Natural killer cell treated with Interleukin-12 subunit alpha and Interleukin-12 subunit beta and Interleukin-15 and Interleukin-18, amount 100 ng/mL, for 72 hours (primary cell): ENCODE measurements around the gene ANO9. TPM values are rescaled to one million over a fixed set of nuclear protein-coding genes. Genes with fewer than 3 reads are reported as not detected.

Experiments
- ATAC-seq, 2 donors: fragments of 150-1000 bp; cut with Tn5 transposase in 1 of 2; sonication (Bioruptor Pico), chemical (Tn5 transposase) in 1 of 2; 2 replicates each; pipeline ENCODE4 v1.10.0; 2021
- DNase-seq: peaks from one replicate; pipeline ENCODE4 v3.0.0; 2022; ENCODE audit warnings: low spot score
- H3K27ac Mint-ChIP-seq, 2 donors: 1 replicate in 1 of 2; 2 replicates in 1 of 2; pipeline ENCODE4 v1.8.0; 2022; ENCODE audit warnings: mixed read lengths in 2 of 2, mild to moderate bottlenecking in 1 of 2, moderate library complexity in 1 of 2
- H3K27me3 Mint-ChIP-seq, 2 donors: 1 replicate in 1 of 2; 2 replicates in 1 of 2; pipeline ENCODE4 v1.8.0; 2022; ENCODE audit warnings: mixed read lengths in 2 of 2
- H3K36me3 Mint-ChIP-seq: one replicate; pipeline ENCODE4 v1.8.0; 2022; ENCODE audit warnings: mixed read lengths
- H3K4me1 Mint-ChIP-seq, 2 donors: 1 replicate in 1 of 2; 2 replicates in 1 of 2; pipeline ENCODE4 v1.8.0; 2022; ENCODE audit warnings: low read depth in 2 of 2, mixed read lengths in 2 of 2, mild to moderate bottlenecking in 1 of 2
- H3K4me3 Mint-ChIP-seq: one replicate; pipeline ENCODE4 v1.8.0; 2022; ENCODE audit warnings: mixed read lengths
- H3K9me3 Mint-ChIP-seq: 2 replicates; pipeline ENCODE4 v1.8.0; 2022; ENCODE audit warnings: mixed read lengths
- total RNA-seq, 2 donors: library from RNA; stranded (reverse); gene quantifications; one replicate each; pipeline ENCODE4 v1.2.3, GENCODE V29; 2022

Gene ANO9
- total RNA-seq, 2 donors from 2014 or later: 2.4 to 6.7 TPM

DNA sequence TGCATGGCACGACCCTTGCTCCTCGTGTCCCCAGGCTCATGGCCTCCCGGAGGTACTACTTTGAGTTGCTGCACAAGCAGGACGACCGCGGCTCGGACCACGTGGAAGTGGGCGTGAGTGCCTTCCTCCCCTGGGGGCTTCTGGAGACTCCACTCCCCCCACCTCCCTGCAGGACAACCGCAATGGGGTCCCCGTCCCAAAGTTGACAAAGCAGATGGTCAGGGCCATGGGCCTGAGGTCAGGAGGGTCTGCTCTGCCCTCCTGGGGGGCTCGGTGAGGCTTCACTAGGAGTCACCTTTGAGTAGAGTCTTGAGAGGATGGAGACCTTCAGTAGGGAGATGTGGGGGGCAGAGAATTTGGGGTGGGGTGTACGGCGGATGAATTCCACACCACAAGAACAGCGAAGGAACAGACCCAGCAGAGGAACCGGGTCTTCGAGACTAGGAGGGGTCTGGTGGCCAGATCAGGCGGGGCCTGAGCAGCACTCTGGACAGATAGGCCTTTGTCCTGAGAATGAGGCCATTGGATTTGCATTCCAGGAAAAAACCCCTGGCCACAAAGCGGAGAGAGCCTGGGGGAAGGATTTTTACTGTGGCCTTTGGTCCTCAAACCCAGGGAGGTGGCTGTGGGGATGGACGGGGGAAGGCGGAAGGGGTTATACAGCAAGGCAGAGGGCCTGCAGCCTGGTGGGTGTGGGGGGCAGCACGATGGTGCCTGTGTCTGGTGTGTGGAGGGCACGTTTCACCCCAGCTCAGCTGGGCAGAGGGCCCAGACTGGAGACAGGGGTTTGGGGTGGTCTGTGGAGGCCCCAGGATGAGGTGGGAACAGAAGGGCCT is 67.9 kb downstream of the ANO9 start:
- peaks cover 0 to 14% of the 10 kb centered on the region in 2 donors for H3K4me1 Mint-ChIP-seq
- no peak overlapping the region for H3K4me3 Mint-ChIP-seq
- ATAC-seq (no peak), DNase-seq (no peak)
- H3K27ac Mint-ChIP-seq: peak overlapping the region; percentile 10 to 67
- H3K36me3 Mint-ChIP-seq: no peaks in the 10 kb centered on the region
- H3K9me3 Mint-ChIP-seq: no peaks in the 10 kb centered on the region
- peaks cover 0 to 11% of the 10 kb centered on the region in 2 donors for H3K27me3 Mint-ChIP-seq

DNA sequence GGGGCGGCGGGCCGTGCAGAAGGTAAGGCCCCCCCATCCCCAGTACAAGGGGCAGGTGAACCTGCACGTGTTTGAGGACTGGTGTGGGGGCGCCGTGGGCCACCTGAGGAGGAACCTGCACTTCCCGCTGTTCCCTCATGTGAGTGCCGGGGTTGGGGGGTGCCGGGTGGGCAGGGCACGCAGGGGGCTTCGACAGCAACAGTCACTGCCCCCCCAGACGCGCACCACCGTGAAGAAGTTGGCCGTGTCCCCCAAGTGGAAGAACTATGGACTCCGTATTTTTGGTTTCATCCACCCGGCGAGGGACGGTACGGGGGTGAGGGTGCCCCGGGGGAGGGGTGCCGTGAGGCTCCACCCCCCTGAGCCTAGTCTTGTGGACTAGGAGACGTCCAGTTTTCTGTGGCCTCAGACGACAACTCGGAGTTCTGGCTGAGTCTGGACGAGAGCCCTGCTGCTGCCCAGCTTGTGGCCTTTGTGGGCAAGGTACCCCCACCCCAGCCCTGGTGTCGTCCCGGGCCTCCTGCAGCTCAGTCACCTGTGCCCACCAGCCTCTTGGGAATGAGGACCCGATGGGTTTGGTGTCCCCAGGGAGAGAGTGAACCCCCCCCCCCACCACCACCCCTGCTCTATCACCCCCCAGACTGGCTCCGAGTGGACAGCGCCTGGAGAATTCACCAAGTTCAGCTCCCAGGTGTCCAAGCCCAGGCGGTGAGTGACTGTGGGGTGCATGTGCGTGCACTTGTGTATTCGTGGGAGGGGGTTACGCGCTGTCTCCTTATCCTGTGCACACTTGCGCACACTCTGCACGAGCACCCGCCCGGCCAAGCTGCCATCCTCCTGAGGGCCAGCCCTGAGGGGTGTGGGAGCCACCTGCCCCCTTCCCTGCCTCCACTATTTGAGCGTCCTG is 68.7 kb downstream of the ANO9 start:
- H3K27ac Mint-ChIP-seq: no peak overlapping the region
- no peak for DNase-seq
- peaks cover 8 to 10% of the 10 kb centered on the region in 2 donors for H3K27me3 Mint-ChIP-seq
- no peak for ATAC-seq
- H3K4me1 Mint-ChIP-seq: peaks cover 7 to 18% of the 10 kb centered on the region in 2 donors
- H3K36me3 Mint-ChIP-seq: no peaks in the 10 kb centered on the region
- no peaks in the 10 kb centered on the region for H3K9me3 Mint-ChIP-seq
- no peak overlapping the region for H3K4me3 Mint-ChIP-seq

DNA sequence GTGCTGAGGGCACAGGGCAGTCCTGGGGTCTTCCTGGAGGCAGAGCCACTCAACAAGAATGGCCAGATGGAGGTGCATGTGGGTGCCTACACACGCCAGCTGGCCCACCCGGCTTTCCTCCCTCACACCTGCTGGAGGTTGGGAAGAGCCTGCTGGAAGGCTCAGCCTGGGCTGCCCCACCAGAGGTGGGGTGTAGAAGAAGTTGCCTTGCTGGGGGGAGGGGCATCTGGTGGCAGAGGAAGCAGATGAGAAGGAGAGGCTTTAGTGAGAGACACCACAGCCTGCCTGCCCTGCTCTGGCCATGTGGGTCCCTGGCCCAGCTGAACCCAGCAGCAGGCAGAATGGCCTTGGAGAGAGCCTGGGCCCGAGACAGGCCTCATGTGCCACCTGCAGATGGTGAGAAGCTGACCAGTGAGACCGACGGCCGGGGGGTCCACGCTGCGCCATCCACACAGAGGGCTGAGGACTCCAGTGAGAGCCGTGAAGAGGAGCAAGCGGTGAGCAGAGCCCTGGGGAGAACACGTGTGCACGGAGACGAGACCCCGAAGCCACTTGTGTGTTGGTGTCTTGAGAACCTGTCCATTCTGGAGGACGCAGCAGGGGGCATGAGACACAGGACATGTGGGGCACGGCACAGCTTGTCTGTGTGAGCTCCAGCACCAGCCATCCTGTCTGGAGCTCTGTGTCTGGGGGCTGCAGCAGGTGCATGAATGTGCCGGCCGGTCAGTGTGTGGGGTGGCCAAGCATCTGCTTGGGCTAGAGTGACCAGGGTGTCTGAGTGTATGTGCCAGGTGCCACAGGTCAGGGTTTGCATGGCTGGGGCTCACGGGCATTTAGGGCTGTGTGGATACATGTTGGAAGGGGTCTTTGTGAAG is 69.9 kb downstream of the ANO9 start:
- H3K4me3 Mint-ChIP-seq: no peak overlapping the region
- H3K9me3 Mint-ChIP-seq: no peaks in the 10 kb centered on the region
- peaks cover 14 to 19% of the 10 kb centered on the region in 2 donors for H3K27me3 Mint-ChIP-seq
- H3K4me1 Mint-ChIP-seq: peaks cover 18 to 26% of the 10 kb centered on the region in 2 donors
- DNase-seq: peak; percentile 50
- H3K36me3 Mint-ChIP-seq: no peaks in the 10 kb centered on the region
- peak in 1 of 2 donors; percentile 4 for ATAC-seq
- no peak overlapping the region for H3K27ac Mint-ChIP-seq

DNA sequence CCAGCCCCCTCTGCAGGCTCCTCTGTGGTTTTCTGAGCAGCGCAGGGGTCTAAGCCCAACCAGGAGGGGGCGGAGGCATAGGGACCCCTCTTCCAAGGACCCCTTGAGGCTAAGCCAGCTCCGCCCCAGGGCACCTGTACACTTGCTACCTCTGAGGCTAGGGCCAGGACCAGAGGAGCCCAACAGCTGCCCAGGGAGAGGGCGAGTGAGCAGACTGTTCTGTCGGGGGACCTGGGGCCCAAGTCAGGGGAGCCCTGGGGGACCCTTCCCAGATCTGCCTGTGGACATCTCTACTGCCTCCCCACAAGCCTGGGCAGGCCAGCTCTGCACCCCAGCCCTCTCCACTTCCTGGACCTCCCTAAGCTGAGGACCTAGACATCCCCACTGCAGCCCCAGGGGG is 70.8 kb downstream of the ANO9 start:
- H3K27ac Mint-ChIP-seq: no peak overlapping the region
- no peaks in the 10 kb centered on the region for H3K9me3 Mint-ChIP-seq
- H3K27me3 Mint-ChIP-seq: peaks cover 14 to 21% of the 10 kb centered on the region in 2 donors
- H3K4me3 Mint-ChIP-seq: no peak overlapping the region
- H3K4me1 Mint-ChIP-seq: peaks cover 18 to 26% of the 10 kb centered on the region in 2 donors
- ATAC-seq (no peak), DNase-seq (peak; percentile 34)
- H3K36me3 Mint-ChIP-seq: no peaks in the 10 kb centered on the region

DNA sequence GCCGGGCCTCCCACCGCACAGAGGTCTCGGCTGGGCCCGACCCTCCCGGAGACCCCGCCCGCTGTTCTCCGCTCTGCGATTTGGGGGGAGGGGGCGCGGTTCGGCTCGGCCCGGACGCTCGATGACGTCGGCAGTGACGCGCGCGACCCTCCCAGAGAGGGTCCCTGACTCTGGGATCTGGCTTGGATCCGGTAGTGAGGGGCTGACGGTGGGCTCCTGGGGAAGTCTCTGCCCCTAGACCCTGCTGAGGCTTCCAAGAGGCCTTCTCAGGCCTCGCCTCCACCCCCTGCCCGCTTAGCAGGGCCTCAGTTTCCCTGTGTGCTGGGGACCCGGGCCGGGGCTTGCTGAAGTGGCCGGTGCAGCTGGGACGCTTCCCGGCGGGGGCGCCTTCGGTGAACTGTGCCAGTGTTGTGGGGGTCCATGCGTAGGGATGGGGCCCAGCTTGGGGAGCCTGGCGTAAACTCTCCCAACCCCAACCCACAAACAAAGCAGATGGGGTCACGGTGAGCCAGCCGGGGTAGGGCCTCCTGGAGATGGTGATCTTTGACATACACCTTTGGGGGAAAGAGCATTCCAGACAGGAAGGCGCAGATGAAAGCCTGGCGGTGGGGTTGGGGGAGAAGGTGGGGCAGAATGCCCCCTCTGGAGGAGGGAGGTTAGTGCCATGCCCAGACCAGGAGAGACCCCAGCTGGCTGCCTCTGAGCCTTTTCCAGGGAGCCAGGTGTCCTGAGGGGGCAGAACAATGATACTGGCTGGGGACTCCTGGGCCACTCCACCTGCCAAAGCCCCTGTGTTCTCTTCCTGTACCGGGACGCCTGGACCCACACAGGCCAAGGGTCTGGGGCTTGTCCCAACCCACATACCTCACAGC is 71.5 kb downstream of the ANO9 start:
- Mint-ChIP-seq H3K36me3 (no peaks in the 10 kb centered on the region), H3K27me3 (peaks cover 14 to 21% of the 10 kb centered on the region in 2 donors), H3K4me3 (peak overlapping the region; percentile 17), H3K9me3 (no peaks in the 10 kb centered on the region), H3K4me1 (peaks cover 18 to 26% of the 10 kb centered on the region in 2 donors), H3K27ac (no peak overlapping the region)
- peak; percentile 58 for DNase-seq
- ATAC-seq: no peak

DNA sequence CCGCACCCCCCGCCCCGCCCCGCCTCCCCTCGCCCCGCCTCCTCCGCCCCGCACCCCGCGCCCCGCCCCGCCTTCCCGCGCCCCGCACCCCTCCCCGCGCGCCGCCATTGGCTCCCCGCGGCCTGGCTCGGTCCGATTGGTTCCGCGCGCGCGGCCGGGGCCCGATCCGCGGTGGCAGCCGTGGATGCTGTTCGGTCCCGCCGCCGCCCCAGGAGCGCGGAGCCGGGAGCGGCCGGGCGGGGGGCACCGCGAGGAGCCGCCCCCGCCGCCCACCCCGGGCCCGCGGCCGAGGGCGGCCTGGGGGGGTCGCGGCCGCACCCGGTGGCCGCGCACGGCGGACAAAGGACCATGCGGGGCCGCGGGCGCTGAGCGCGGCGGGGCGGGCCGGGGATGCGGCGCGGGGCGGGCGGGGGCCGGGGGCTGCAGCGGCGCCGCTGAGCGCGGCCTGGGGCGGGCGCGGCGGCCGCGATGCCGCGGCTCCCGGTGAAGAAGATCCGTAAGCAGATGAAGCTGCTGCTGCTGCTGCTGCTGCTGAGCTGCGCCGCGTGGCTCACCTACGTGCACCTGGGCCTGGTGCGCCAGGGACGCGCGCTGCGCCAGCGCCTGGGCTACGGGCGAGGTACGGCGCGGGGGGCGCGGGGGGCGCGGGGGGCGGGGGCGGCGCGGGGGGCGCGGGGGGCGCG is 72.3 kb downstream of the ANO9 start, which contains the start of gene B4GALNT4:
B4GALNT4 (plus strand) TSS at position 164 of the 683 bp plus-strand sequence; CDS start at position 469, 305 bp downstream.
- no peaks in the 10 kb centered on the region for H3K9me3 Mint-ChIP-seq
- ATAC-seq: no peak
- peak within 1 kb of the TSS; percentile 82 for H3K4me3 Mint-ChIP-seq
- H3K27me3 Mint-ChIP-seq: peaks cover 14 to 21% of the 10 kb centered on the region in 2 donors
- H3K4me1 Mint-ChIP-seq: peaks cover 18 to 28% of the 10 kb centered on the region in 2 donors
- no peaks in the 10 kb centered on the region for H3K36me3 Mint-ChIP-seq
- no peak within 1 kb of the TSS for H3K27ac Mint-ChIP-seq
- DNase-seq: no peak

DNA sequence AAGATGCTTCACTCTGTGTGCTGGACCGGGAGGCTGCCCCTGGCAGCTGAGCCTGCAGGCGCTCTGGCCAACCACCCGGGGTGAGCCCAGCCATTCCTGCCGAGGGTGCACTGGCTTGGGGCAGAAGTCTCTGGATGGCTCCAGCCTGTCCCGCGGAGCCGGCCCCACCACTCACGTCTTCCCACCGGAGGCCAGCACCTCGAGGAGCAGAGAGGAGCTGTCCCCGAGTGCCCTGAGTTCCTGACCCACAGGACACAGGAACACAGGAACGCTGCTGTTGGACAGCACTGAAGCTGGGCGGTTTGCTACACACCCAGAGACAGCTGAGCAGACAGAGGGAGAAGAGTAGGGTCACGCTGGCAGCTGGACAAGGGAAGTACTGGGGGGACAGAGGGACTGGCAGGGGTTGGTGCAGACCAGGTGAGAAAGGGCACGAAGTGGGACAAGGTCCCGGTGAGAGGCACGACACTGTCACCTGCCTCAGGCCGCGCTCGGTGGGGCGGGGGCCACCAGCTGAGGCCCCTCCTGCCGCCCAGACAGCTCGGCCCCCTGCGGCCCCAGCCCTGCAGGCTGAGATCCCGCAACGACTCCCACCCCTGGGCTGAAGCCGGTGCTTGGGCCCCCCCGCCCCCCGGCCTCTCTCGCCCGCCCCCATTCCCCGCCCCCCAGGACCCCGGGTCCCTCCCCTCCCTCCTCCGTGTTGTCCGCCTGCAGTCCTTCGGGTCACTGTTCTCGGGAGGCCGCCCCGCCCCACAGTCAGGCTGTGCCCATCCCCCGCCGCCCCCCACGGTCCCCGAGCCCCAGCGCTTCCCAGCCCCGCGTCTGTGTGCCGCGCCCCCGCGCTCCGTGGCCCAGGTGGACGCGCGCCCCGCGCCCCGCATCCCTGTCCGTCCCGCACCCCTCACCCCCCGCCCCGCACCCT is 73.1 kb downstream of the ANO9 start:
- Mint-ChIP-seq H3K4me3 (peak overlapping the region; percentile 82), H3K9me3 (no peaks in the 10 kb centered on the region), H3K27ac (no peak overlapping the region), H3K27me3 (peaks cover 14 to 21% of the 10 kb centered on the region in 2 donors), H3K4me1 (peaks cover 24 to 28% of the 10 kb centered on the region in 2 donors), H3K36me3 (no peaks in the 10 kb centered on the region)
- ATAC-seq (no peak), DNase-seq (peak; percentile 44)

DNA sequence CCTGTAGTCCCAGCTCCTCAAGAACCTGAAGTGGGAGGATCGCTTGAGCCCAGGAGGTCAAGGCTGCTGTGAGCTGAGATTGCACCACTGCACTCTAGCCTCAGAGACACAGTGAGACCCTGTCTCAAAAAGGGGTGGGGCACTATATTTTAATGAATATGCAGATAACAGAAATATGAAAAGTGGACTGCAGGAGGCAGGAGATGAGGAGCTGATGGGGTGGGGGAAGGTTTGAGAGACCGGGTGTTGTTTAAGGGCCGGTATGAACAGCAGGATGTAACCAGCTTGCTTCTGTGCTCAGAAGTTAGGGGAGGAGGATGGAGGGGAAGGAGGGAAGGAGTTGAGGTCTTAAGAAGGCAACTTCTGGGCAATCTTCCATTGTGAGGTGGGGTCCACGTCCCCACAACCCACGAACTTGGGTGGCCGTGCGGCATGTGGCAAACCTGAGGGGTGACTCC is 73.8 kb downstream of the ANO9 start:
- H3K36me3 Mint-ChIP-seq: no peaks in the 10 kb centered on the region
- no peak for ATAC-seq
- H3K9me3 Mint-ChIP-seq: no peaks in the 10 kb centered on the region
- peak overlapping the region in 1 of 2 donors; percentile 33 for H3K27ac Mint-ChIP-seq
- H3K27me3 Mint-ChIP-seq: peaks cover 14 to 21% of the 10 kb centered on the region in 2 donors
- peak overlapping the region; percentile 42 for H3K4me3 Mint-ChIP-seq
- no peak for DNase-seq
- H3K4me1 Mint-ChIP-seq: peaks cover 24 to 28% of the 10 kb centered on the region in 2 donors

Other genes starting within 250 kb of the ANO9 start
- not detected for gene SCGB1C1, start 248.9 kb downstream of the ANO9 start, total RNA-seq
- gene BET1L, start 234.6 kb downstream of the ANO9 start, total RNA-seq: 10 to 100 TPM; 43.6 to 51.4 TPM
- 100 to 1,000 TPM; 130 to 148 TPM for gene RIC8A, start 234.3 kb downstream of the ANO9 start, total RNA-seq
- gene SIRT3, start 205.7 kb downstream of the ANO9 start, total RNA-seq: 10 to 100 TPM; 13.7 to 16.3 TPM
- gene PSMD13, start 205.0 kb downstream of the ANO9 start, total RNA-seq: 100 to 1,000 TPM; 204 to 263 TPM
- 1 to 10 TPM in 1 of 2 donors, under 1 TPM in 1; 0.26 to 1.2 TPM for gene NLRP6, start 163.6 kb downstream of the ANO9 start, total RNA-seq
- gene PGGHG, start 152.9 kb downstream of the ANO9 start, total RNA-seq: 10 to 100 TPM; 17.0 to 24.9 TPM
- gene IFITM5, start 142.5 kb downstream of the ANO9 start, total RNA-seq: not detected
- gene IFITM2, start 134.2 kb downstream of the ANO9 start, total RNA-seq: 100 to 1,000 TPM in 1 of 2 donors, 10 to 100 TPM in 1; 87.9 to 171 TPM
- 10 to 100 TPM; 58.1 to 71.0 TPM for gene IFITM1, start 128.0 kb downstream of the ANO9 start, total RNA-seq
- gene IFITM3, start 121.2 kb downstream of the ANO9 start, total RNA-seq: 10 to 100 TPM; 28.2 to 29.8 TPM
- gene B4GALNT4, start 72.5 kb downstream of the ANO9 start, total RNA-seq: under 1 TPM in 1 of 2 donors, not detected in 1; 0.50 TPM
- not detected for gene PKP3, start 47.8 kb downstream of the ANO9 start, total RNA-seq
- gene SIGIRR, start 27.0 kb downstream of the ANO9 start, total RNA-seq: 10 to 100 TPM; 39.0 to 44.9 TPM
- gene PTDSS2, start 8.3 kb upstream of the ANO9 start, total RNA-seq: 10 to 100 TPM; 20.6 to 56.9 TPM
- 100 to 1,000 TPM in 1 of 2 donors, 10 to 100 TPM in 1; 89.2 to 113 TPM for gene RNH1, start 65.2 kb upstream of the ANO9 start, total RNA-seq
- gene HRAS, start 93.6 kb upstream of the ANO9 start, total RNA-seq: 10 to 100 TPM; 33.6 to 83.5 TPM
- 1 to 10 TPM in 1 of 2 donors, under 1 TPM in 1; 0.98 to 1.8 TPM for gene LRRC56, start 95.5 kb upstream of the ANO9 start, total RNA-seq
- gene LMNTD2, start 118.7 kb upstream of the ANO9 start, total RNA-seq: 1 to 10 TPM; 1.1 to 2.1 TPM
- 10 to 100 TPM; 13.3 to 22.9 TPM for gene RASSF7, start 119.0 kb upstream of the ANO9 start, total RNA-seq
- gene PHRF1, start 134.5 kb upstream of the ANO9 start, total RNA-seq: 10 to 100 TPM; 49.2 to 85.7 TPM
- gene IRF7, start 173.9 kb upstream of the ANO9 start, total RNA-seq: 10 to 100 TPM; 33.7 to 34.9 TPM
- gene CDHR5, start 182.9 kb upstream of the ANO9 start, total RNA-seq: not detected
- not detected for gene SCT, start 185.2 kb upstream of the ANO9 start, total RNA-seq
- gene DRD4, start 195.3 kb upstream of the ANO9 start, total RNA-seq: 1 to 10 TPM in 1 of 2 donors, under 1 TPM in 1; 0.48 to 1.3 TPM